Measurements from ENCODE around the gene HEATR9. TPM values are rescaled to one million over a fixed set of nuclear protein-coding genes. Genes with fewer than 3 reads are reported as not detected.

Gene HEATR9
- total RNA-seq, 1 donor from 2014 or later: 0.20 TPM

- intact Hi-C loops (cut with micrococcal nuclease): no loop called here
Measured at GRCh38 chr17:35865412-35866340, 3.0 kb downstream of the HEATR9 start.

DNA sequence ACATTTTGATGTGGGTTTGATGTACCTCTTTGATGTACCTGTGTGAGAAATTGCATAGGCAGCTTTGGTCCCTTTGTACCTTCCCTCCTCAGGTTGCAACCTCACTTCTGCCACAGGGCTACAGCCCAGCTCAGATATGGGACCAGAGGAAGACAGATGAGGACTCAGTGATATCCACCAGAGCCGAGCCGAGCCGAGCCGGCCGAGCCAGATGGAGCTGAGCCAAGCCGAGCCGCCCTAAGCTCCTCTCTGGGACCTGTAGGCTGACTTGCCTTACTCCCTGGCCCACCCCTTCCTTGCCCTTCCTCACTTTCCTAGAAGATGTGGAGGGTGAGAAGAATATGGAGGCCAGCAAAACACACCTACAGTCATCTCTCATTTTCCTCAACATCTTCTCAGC lies 3.8 kb downstream of the HEATR9 start:
- intact Hi-C loops (cut with micrococcal nuclease): no loop called here

- intact Hi-C loops (cut with micrococcal nuclease): no loop called here
Measured at GRCh38 chr17:35856603-35857002, 12.1 kb downstream of the HEATR9 start.

GRCh38 chr17:35855965-35856364 lies 12.7 kb downstream of the HEATR9 start:
- intact Hi-C loops (cut with micrococcal nuclease): no loop called here

DNA sequence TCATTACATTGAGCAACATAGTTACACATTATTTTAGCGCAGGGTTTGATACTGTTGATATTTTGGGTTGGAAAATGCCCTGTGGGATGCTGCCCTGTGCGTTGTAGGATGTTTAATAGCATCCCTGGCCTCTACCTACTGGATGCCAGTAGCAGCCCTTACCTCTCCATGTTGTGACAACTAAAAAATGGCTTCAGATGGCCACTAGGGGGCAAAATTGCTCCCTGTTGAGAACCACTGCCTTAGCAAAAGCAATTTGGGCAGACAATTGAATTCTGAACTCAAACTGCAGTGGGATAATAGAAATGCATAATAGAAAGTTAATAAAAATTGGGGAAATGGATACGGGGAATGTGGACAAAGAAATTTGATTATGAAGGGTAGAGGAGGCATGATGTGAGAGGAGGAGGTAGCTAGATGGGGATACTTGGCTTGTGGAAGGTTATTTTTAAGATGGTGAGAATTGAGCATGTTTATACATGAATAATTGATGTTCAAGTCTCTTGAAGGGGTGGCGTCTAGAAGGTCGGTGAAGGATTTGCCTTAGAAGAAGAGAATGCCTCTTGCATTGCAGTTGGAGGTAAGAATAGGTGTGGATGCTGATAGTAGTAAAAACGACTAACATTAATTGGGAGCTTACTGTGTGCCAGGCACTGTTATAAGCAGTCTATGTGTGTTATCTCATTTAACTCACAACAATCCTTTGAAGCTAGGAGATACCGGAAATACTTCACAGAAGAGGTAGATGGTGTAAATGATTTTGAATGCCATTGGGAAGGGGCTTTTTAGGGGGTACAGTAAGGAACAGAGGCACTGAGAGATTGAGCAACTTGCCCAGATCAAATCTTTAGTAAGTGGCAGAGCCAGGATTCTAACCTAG lies 19.0 kb downstream of the HEATR9 start:
- intact Hi-C loops (cut with micrococcal nuclease): loop anchor here (10.0 kb wide), 1 partner anchor 85 kb away; the partner anchor contains the start of gene RDM1

DNA sequence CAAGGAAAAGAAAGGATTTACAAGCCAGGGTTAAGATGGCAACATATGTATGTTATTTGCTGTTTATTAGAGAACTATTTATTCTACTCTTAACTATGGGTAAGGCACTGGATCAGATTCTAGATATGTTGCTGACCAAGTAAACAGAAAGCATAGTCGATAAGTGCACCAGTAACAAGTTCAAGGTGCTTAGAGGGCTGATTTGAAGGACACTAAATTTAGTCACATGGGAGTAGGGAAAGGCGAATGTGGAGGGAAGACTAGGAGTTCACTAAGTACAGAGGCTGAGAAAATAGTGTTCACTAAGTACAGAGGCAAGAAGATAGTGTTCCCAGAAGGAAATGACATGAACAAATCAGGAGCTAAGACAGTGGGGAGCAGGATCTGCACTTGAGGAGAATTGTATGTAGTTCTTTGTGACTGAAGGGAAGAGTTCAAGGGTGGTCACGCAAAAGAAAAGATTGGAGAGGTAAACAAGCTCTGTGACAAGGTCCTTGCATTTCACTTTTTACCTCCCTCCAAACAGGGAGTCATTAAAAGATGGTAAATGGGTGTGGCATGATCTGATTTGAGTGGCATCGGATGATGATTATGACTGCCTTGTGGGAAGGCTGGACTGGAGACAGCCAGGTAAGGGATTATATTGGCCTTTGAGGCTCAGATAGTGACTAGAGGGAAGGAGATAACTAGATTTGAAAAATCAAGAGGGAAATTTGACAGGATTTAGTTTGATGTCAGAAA lies 20.9 kb downstream of the HEATR9 start:
- intact Hi-C loops (cut with micrococcal nuclease): loop anchor here (10.0 kb wide), 1 partner anchor 87 kb away; the partner anchor contains the start of gene RDM1

GRCh38 chr17:35847006-35847405 lies 21.7 kb downstream of the HEATR9 start:
- intact Hi-C loops (cut with micrococcal nuclease): loop anchor here (10.0 kb wide), 1 partner anchor 88 kb away; the partner anchor contains the start of gene RDM1

DNA sequence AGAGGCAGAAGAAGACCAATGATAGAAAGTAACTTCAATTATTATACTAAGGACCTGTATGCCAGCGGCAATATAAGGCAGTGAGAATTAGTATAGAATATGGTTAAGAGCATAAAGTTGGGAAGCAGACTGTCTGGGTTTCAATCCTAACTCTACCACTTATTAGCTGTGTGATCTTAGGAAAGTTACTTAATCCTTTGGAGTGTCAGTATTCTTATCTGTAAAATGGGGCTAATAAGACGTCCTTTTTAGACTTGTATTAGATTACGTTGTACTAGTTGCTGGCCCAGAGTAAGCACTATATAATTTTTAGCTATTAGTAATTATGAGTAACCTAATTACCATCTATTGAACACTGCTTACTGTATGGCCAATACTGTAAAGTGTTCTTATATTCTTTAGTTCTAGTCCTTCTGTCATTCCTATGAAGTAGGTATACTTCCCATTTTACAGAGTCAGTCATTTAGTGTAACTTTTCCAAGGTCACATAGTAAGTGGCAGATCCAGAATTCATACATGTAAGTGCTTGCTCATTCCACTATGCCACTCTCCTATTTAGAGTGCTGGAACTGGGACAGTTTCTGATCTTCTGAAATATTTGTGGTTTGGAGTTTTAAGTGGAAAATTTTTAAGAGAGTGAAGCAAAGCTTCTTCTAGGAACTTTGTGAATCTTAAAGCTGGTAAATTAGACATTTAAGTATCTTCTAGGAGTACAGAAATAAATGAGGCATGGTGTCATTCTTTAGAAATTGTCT lies 22.5 kb downstream of the HEATR9 start:
- intact Hi-C loops (cut with micrococcal nuclease): loop anchor here (10.0 kb wide), 1 partner anchor 89 kb away; the partner anchor contains the start of gene RDM1

DNA sequence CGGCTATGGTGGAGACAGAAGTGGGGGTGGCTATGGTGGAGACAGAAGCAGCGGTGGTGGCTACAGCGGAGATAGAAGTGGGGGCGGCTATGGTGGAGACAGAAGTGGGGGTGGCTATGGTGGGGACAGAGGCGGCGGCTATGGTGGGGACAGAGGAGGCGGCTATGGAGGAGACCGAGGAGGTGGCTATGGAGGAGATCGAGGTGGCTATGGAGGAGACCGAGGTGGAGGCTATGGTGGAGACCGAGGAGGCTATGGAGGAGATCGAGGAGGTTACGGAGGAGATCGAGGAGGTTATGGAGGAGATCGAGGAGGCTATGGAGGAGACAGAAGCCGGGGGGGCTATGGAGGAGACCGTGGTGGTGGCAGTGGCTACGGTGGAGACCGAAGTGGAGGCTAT lies 24.1 kb downstream of the HEATR9 start:
- intact Hi-C loops (cut with micrococcal nuclease): loop anchor here (10.0 kb wide), 1 partner anchor 90 kb away; the partner anchor contains the start of gene RDM1

GRCh38 chr17:35843698-35844097 lies 25.0 kb downstream of the HEATR9 start:
- intact Hi-C loops (cut with micrococcal nuclease): loop anchor here (10.0 kb wide), 1 partner anchor 91 kb away; the partner anchor contains the start of gene RDM1

- intact Hi-C loops (cut with micrococcal nuclease): loop anchor here (10.0 kb wide), 1 partner anchor 93 kb away; the partner anchor contains the start of gene RDM1
Measured at GRCh38 chr17:35842239-35842638, 26.5 kb downstream of the HEATR9 start.

DNA sequence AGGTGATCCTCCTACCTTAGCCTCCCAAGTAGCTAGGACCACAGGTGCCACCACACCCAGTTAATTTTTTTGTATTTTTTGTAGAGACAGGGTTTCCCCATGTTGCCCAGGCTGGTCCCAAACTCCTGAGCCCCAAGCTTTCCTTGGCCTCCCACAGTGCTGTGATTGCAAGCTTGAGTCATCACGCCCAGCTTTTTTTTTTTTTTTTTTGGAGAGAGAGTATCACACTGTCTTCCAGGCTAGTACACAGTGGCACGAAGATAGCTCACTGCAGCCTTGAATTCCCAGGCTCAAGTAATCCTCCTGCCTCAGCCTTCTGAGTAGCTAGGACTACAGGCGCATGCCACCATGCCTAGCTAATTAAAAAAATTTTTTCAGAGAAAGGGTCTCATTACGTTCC lies 27.2 kb downstream of the HEATR9 start:
- intact Hi-C loops (cut with micrococcal nuclease): loop anchor here (10.0 kb wide), 1 partner anchor 93 kb away; the partner anchor contains the start of gene RDM1

DNA sequence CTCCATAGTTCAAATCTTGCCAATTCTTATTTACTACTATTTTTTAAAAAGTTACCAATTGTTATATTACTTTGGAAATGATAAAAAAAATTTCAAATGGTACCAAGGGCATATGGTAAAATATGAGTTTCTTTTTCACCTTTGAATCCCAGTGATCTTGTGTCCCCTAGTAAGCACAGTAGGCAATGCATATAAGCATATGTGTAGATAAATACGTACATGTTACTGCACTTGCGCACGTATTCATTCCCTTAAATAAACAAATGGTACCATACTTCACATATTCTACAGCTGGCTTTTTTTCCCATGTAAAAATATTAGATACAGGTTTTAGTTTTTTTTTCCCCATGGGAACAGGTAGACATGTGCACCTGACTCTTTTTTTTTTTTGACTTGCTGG lies 27.6 kb downstream of the HEATR9 start:
- intact Hi-C loops (cut with micrococcal nuclease): loop anchor here (10.0 kb wide), 1 partner anchor 94 kb away; the partner anchor contains the start of gene RDM1

DNA sequence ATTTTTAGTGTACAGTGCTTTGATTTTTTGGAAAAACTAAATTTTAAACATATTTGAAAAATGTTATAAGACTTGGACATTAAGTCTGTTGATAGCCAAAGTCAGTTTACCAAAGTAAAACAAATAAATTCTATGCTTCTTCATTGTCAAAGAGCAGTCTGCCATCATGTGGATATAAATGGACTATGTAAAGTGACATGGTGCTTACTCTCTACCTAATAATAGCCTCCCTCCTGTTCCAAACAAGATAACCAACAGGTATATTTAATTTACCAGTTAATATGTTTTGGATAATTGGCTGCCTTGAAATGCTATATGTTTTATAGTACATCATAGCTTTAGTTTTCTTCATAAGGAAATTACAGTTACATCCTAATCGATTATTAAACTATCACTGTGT lies 43.5 kb downstream of the HEATR9 start:
- intact Hi-C loops (cut with micrococcal nuclease): no loop called here

DNA sequence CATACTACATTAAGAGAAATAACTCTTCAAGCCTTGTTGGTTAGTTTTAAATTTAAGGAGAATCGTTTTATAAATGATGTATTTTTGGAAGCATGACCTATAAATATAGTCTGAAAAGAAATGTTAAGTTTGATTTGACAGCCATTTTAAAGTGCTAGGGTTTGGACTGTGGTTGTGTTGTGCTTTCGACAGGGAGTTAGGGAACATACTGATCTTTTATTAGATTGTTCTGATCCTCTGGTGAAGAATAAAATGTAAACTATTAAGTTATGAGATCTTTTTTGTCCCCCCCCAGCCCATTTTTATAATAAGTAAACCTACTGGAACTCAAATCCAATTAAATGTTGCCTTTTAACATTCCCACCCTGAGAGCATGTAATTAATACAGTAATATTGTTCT lies 47.4 kb downstream of the HEATR9 start:
- intact Hi-C loops (cut with micrococcal nuclease): no loop called here

GRCh38 chr17:35819455-35819854 lies 49.2 kb downstream of the HEATR9 start:
- intact Hi-C loops (cut with micrococcal nuclease): no loop called here

GRCh38 chr17:35817196-35817595 lies 51.5 kb downstream of the HEATR9 start:
- intact Hi-C loops (cut with micrococcal nuclease): no loop called here

GRCh38 chr17:35816723-35817122 lies 52.0 kb downstream of the HEATR9 start:
- intact Hi-C loops (cut with micrococcal nuclease): no loop called here

GRCh38 chr17:35812456-35812855 lies 56.2 kb downstream of the HEATR9 start:
- intact Hi-C loops (cut with micrococcal nuclease): no loop called here

GRCh38 chr17:35811759-35812158 lies 56.9 kb downstream of the HEATR9 start:
- intact Hi-C loops (cut with micrococcal nuclease): no loop called here

Measured in T-helper 2 cell treated with Interferon-gamma antibody and Interleukin-4, amounts not matched to agents 100 ng/mL and 5 ng/mL, for 36 hours (primary cell).